HG03439 (cell line): Measurements from ENCODE around the gene EIF2B2.

Experiments used
- ATAC-seq: cut with Tn5 transposase; IDR thresholded peaks from one replicate; pipeline ENCODE4 v1.9.1; 2021; ENCODE audit warnings: mild to moderate bottlenecking, moderate library complexity; ENCODE audit not compliant: unreplicated experiment

EIF2B2 gene

DNA sequence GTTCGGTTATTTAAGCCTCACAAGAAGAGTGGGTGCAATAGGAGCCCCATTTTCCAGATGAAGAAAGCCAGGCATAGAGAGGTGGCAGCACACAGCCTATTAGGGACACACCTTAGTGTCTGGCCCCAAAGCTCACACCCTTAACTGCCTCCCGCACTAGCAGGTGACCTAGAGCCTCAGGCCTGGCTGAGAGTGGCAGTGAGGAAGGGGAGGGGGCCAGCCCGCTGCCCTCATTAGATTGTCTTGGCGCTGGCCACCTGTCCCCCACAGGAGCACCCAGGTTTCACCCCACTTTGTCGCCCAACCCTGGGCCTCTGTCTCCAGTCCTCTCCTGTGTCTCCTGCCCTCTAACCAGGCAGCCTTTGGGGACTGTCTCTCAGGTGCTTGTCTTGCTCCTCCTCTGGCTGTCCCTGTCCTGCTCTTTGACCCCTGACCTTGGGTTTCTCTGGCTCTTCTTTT, 28.8 kb upstream of the EIF2B2 start:
- no peak for ATAC-seq

DNA sequence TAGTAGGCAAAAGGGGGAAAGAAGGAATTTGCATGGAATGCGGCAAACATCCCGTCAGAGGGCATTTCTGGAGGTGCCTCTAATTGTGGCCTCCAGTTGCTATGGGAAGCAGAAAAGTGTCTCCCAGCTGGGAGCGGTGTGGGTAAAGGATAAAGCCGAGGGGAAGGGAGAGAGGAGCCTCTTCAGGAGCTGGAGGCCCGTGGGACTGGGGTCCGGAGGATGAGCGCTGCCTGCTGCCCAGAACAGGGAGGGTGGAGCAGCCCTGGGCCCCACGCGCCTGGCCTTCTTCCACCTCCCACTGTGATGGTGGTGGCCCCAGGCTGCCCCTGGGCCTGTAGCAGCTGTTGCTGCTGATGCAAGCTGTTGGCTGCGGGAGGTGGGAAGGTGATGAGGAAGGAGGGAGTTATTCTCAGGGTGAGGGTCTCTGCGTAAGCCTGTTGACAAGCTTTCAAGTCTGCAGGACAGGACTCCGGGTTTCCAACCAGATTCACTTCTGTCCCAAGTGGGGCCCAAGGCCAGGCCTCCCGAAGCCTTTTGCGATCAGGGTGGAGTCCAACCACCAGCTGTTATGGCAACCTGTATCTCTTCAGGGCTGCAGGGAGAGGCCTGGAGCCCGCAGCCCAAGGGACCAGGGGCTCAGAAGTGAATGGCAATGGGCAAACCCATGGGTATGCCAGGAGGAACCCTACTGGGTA, 28.2 kb upstream of the EIF2B2 start:
- ATAC-seq = no peak

DNA sequence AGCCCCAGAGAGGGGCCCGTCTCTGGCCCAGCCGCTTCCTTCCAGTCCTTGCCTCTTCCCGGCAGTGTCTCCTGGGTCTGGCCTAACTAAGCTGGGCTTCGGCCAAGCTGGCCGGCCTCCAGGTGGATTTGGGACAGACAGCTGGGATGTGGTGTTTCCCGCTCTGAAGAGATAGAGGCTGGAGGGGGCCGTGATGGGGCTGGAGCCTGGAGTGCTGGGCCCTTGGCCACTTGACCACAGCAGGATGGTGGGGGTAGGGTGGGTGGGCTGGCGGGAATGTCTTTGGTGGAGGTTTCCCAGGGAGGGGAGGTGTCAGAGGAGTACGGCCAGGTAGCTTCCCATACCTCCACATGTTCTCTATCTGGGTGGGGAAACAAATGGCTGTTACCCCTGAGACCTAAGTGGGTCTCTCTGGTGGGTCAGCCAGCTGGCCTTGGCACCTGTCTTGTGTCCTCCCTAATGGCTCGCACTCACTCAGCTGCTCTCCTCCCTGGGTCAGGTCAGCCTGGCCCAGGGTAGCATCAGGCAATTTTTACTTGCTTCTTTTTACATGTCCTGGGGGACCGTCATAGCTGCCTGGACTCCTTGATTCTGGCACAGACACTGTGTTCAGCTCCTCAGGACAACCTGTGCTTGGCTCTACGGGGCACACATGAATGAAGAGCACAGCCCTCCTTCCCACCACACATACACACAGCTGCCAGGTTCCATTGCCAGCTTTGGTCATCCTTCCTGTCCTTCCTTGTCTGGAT, 27.5 kb upstream of the EIF2B2 start:
- ATAC-seq = no peak

DNA sequence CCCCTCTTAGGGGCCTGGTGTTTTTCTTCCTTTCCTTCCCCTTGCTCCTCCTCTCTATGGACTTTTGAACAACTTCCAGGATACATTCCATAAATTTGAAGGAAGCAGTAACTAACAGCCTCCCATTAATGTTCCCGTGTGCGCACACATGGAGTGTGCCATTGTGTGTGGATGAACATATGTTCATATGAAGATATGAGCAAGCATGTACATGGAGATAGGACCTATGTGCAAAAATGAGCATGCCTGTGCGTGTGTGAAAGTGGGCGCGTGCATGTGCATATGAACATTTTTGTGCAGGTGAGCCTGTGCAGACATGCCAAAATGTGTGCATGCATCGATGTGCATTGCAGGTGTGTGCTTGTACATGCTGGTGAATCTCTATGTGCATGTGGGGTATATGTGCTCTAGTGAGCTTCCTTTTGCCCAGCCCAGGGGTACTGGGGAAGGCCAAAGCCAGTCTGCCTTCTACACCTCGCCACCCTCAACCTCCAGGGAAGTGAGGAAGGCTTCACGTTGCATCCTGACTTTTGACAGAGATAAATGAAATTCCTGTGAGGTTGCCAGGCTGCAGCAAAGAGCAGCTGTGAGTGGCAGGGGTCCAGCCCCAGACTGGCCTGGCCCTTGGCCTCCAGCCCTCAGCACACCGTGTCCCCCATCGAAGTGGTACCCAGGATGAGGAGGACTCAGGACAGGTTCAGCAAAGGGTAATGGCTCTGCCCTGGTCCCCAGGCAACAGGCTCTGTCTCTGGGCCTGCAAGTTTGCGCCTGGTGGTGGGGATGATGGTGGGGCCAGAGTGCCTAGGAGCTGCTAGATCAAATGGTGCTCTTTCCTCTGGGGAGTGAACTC, 26.2 kb upstream of the EIF2B2 start:
- no peak for ATAC-seq

DNA sequence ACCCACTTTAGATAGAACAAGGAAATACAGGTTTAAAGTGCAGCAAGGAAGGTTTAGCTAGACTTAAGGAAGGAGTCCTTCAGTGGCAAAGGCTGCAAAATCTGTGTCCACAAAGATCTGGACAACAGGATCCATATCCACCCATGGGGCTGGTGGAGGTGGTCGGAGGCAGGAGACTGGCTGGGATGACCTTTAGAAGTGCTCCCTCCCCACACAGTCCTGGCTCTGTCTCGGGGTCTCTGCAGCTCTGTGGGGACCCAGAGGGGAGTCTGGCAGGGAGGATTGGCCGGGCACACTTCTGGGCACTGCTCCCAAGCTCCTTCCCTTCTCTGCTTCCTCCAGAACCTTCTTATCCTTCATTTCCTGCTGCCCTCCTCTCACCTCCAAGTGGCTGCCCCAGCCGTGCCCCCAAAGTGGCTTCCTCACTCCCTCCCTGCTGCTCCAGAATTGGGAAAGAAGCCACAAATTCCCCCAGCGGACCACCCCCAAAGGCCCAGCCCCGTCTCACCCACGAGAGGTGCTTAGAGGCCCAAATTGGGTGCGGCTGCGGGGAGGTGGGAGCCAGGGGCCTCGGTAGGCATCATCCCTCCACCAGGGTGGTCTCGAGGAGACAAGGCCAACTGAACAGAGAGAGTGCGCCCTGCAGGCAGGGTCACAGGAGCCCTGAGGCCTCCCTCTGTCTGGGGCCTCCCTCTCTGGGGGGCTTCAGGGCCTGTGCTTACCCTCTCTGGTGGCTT, 25.4 kb upstream of the EIF2B2 start:
- no peak for ATAC-seq

DNA sequence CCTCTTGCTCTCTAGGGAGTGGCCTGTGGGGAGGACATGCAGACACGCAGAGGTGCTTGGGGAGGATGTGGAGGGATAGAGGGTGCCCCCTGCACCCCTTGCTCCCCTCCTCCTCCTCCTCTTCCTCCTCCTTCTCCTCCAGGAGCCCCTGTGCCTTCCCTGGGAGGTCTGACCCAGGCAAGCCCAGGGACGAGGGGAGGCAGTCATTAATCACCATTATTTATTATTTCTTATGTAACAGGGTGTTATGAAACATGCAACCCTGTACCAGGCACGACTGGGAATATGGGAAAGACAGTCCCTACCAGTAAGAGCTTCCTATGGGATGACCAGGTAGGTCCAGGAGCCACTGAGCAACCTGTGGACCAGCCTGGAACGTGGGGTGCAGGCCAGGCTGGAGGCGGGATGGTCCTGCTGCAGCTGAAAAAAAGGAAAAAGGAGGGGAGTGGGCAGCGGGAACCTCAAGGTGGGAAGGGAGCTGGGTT, 24.8 kb upstream of the EIF2B2 start:
- ATAC-seq = no peak

DNA sequence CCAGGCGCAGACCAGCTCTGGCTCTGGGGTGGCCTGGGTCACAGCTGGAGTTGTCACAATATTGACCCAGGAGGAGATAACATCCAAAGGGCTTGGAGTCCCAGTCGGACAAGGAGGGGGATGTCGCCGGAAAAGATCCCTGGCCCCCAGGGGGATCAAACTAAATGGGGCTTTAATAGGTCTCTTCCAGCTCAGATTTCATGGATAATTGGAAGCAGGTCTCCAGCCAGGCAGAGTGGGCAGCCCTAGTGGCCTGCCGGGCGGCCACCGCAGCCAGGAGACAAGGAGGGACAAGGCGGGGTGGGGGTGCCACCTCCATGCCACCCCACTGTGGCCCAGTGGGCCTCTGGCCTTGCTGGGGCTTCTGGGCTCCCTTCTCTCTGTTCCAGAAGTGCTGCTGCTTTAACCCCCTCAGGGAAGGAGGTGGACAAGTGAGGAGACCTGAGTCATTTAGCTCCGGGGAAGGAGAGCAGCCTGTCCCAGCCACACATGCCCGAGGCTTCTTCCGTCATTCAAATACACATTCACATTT, 24.2 kb upstream of the EIF2B2 start:
- ATAC-seq = no peak

DNA sequence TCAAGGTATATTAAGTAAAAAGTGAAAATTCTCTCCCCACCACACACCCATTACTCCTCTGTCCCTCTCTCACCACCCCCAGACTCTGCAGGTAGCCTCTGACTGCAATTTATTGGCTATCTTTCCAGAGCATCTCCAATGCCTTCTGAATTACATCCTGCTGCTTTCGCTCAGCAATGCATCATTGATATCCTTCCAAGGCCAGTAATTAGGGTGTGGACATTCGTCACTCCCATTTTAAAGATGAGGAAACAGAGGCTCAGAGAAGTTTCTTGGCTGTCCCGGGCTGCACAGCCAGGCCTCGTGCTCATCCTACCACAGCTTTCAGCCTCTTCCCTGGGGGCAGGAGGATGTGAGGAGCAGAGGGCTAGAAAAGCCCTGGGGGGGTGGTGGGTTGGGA, 23.7 kb upstream of the EIF2B2 start:
- no peak for ATAC-seq

DNA sequence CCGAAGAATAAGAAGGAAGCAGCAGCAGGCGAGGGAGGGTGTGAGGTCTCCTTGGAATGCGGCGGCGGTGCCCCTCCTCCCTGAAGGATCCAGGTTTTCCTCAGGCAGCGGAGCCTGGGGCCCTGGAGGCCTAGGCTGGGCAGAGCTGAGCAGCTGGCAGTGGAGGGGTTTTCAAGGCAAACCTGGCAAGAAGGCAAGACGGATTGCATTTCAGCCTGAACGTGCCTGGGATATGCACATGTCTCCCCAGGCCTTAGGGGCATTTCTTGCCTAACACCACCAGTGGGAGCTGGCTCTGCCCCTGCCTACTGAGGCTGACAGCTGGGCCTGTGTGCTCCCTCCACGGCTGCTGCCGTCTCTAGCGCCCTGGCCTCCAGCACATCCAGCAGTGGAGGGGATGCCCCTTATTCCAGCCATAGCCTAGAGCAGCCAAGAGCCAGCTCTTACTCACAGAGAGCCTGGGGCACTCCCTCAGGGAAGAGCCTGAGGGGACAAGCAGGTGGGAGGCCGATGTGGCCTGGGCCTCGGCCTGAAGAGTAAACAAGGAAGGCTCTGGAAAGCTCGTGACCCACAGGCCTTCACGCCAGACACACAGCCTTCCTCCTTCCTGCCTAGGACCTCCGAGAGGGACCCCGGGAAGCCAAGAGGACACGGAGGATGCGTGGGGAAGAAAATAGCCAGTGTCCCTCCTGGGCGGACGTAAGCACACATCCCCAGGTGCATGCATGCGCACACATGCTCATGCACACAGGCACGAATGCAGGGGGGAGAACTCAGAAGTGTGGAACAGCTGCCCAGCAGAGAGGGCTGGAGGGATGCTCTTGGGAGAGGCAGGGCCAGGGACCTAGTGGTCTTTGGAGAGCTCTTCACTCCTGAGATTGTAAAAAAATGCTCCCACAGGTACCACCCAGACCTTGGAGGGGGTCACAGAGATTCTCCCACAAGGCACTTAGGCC, 23.0 kb upstream of the EIF2B2 start:
- no peak for ATAC-seq

DNA sequence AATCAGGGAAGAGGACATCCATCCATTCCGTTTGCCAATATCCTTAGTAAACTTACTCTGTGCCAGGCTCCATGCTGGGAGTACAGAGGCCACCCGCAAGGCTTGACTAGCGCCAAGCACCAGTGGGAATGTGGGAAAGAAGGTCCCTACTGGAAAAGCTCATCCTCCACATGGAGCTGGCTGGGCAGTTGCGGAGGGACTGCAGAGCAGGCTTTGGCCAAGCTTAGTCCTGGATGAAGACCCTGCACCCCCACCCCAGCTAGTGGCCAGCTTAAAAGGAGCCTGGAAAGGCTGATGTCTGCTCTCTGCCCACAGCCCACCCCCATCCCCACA, 22.4 kb upstream of the EIF2B2 start:
- no peak for ATAC-seq

DNA sequence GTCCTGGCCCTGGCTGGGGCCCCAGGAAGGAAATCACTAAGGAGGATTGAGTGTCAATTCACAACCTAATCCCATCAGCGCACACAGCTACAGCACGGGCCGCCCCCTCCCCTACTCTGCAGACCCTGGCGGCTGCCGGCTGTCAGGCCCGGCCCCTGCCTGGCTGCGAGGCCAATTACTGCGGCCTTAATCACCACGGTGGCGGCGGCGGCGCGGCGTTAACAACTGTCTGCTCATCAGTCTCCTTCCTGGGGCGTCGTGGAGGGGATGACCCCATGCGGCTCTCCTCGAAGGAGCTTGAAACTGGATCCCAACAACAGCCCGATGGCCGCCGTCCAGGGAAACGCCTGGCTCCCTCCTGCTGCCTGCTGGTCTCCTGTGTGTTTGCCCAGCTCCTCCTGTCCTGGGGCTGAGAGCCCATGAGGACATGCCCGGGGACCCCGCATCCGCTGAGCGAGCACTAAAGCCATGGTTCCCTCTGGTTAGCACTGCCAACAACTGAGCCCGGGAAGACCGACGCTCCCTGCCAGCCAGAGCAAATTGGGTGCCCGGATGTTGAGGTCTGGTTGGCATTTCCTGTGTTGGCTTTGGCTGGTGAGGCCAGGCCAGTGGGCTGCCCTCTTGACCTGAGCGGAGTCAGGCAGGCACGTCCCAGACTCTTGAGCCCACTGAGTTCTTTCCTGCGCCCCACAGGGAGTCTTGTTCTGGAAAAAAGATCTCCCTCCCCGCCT, 21.8 kb upstream of the EIF2B2 start:
- ATAC-seq = no peak

DNA sequence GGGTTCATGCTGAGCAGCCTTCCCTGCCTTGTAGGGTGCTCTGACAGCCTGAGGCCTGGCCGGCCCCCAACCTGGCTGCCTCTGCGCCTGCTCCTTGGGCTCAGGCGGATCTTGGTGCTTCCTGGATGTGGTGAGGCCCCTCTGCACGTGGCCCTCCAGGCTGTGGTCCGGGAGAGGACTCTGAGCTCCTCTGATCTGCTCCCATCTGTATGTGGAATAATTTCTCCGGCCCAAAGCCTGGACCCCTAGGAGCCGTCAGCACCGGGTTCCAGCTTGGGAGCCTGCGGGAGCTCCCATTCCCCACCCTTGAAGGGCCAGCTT, 21.3 kb upstream of the EIF2B2 start:
- ATAC-seq = no peak

DNA sequence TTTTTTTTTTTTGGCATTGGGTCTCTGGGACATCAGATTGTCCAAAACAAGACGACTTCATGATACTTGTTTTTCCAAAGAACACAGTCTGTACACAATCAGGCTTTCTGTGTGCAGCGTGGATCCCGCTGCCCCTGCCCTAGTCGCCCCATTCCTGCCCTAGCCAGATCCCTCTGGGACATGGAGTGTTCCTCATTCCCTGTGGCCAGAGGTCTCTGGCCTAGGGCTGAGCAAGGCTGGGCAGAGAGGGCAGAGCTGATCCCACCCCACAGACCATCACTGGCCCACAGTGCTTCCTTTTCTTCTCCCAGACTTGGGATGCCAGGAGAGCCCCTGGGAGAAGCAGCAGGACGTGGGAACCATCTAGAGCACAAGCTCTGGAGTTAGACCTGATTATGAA, 20.9 kb upstream of the EIF2B2 start:
- no peak for ATAC-seq

DNA sequence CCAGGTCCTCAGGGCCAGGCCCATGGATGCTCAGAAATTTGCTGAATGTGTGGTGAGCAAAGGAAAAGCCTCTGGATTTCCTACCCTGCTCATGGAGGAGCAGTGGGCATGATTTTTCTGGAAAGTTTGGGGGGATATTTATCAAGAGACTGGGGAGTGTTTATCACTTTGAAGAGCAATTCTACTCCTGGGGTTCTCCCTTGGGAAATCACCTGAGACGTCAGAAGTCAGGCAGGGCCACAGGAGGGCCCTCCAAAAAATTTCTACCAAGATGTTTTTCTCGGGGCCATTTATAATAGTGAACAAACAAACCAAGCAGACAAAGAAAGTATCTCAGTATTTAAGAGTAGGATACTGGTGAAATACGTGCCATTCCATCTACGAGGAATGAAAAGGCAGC, 20.1 kb upstream of the EIF2B2 start:
- ATAC-seq = no peak

DNA sequence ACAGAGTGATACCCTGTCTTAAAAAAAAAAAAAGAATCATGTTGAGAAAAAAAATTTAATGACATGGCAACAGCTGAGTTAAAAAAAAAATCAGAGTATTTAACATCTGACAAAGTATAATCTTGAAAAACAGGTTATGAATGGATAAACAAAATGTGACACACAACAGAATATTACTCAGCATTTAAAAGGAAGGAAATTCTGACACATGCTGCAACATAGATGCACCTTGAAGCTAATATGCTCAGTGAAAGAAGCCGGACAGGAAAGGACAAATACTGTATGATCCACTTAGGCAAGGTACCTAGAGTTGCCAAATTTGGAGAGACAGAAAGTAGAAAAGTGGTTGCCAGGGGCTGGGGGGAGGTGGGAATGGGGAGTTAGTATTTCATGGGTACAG, 19.4 kb upstream of the EIF2B2 start:
- ATAC-seq = no peak

DNA sequence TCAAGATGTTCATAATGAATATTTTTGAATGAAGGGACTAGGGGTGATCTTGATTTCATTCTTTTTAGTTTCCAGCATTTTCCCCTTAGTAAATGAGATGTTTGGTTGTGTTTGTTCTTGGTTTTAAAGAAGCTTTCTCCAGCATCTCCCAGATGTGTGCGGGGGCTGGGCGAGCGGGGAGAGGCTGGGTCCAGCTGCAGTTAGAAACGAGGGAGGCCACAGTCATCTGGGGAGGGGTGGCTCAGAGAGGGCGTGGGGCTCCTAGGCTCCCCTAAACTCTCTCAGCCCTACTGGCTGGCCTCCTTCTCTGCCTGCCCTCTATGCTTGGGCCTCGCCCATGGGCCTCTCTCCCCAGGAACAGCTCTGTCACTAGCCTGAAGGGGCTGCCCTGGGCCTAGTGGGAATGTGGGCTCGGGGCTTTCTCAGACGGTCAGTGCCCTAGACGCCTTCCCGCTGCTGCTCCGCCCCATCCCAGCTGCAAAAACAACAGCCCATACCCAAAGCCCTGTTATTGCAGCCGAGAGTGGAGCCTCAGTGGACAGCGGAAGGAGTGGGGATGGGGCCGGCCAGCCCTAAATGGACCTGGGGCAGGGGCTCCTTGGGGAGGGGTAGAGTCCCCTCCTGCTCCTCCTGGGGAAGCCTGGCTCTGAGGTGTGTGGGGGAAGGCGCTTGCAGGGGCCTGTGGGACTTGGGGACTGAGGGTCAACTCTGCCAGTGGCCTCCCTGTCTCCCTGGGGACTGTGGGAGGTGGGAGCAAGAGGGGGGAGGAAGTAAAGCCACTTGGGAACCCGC, 18.3 kb upstream of the EIF2B2 start:
- ATAC-seq = no peak

DNA sequence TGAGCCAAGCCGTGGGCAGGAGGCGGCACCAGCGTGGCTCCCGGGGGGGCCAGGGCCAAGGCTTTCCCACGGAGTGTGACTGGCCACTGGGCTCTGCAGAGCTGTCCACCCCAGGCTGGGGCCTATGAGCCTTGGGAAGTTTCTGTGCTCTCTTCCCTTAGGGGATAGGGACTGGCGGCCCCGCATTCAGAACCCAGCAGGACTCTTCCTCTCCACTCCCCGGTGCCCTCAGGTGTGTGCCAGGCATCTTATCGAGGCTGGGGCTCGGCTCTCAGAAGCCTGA, 17.8 kb upstream of the EIF2B2 start:
- no peak for ATAC-seq

DNA sequence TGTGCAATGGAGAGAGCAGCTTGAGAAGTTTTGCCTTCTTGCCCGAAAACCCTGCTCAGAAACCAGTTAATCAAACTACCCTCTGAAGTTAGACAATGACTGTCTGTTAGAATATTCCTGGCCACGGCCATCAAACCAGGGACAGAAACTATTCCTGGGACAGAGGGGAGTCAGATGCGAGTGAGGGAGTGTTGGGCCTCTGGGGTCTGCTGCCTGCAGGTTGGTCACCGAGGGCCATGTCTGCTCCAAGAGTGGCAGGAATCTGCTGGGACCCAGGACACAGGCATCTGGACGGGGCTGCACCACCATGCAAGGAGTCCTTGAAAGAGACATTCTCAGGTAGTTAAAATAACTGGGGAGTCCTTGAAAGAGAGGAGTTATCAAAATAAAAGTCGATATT, 16.9 kb upstream of the EIF2B2 start:
- no peak for ATAC-seq

DNA sequence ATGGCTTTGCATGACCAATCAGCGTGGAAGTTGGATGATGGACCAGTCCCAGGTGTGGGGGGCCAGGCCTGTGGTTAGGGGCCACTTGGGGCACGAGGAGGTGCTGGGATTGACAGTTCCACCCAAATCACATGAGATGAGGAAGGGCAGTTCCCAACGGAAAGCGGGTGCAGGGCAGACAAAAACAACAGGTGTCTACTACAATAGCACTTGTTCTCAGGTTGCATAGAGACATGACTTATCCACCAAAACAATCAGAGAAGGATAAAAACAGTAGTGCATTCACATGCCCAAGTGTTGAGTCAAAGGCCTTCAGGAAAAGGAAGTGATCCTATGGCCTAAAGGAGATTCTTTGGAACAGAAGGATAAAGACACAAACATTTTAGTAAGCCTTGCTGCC, 14.6 kb upstream of the EIF2B2 start:
- ATAC-seq = no peak
